NT2/D1 (cell line): ENCODE data around the gene CTSH.

Source experiments
- SUZ12 ChIP-seq: IDR thresholded peaks from 2 replicates; pipeline ENCODE4 v1.6.1; 2011; ENCODE audit not compliant: insufficient read length, insufficient read depth; ENCODE audit errors: extremely low read depth
- YY1 ChIP-seq: IDR thresholded peaks from 2 replicates; pipeline ENCODE4 v1.6.1; 2011; ENCODE audit not compliant: insufficient read length, insufficient read depth
- ZNF274 ChIP-seq: IDR thresholded peaks from 2 replicates; pipeline ENCODE4 v1.6.1; 2011; ENCODE audit warnings: mild to moderate bottlenecking, low read depth, low read length

GRCh38 chr15:78929536-78930264 lies 15.1 kb downstream of the CTSH start:
- TF ChIP-seq YY1, result no peak
- no peak for TF ChIP-seq ZNF274
- TF ChIP-seq SUZ12, result no peak
